ENCODE results near the gene B4GALT3. TPM values are rescaled to one million over a fixed set of nuclear protein-coding genes. Genes with fewer than 3 reads are reported as not detected.

B4GALT3 gene
- total and polyA plus RNA-seq, 2 of the 8 experiments (the other 6 are each of a cell fraction or from before 2014, with no cell fraction given) = 42.3 to 43.0 TPM

GRCh38 chr1:161133220-161133740 is 44.0 kb downstream of the B4GALT3 start:
- Histone ChIP-seq H3K79me1 (ENCODE audit: low read depth, low read length) (peaks cover 9% of the 10 kb centered on the region), H3K18ac (ENCODE audit: extremely low read depth, low read length) (peak overlapping the region; percentile 53), H2BK20ac (ENCODE audit: low read length) (no peak overlapping the region), H3K36me3 (ENCODE audit: control insufficient read depth in 2 of 4, insufficient read depth in 4 of 4, low read length in 3 of 4) (peaks cover 0 to 14% (median 4%) of the 10 kb centered on the region in 4 experiments; a peak in 3 of 8 replicates), H4K91ac (replicated peaks; ENCODE audit: insufficient read length, low read length) (peak overlapping the region; percentile 46), H3K4me2 (ENCODE audit: insufficient read depth in 1 of 2, low read depth in 2 of 2, low read length in 2 of 2) (peak overlapping the region; percentile 78), H2AFZ (ENCODE audit: low read length) (peak overlapping the region; percentile 51; the same call in 1 of the 2 replicates), H3K79me2 (ENCODE audit: control insufficient read depth in 1 of 2, insufficient read depth in 2 of 2, low read length in 2 of 2) (peaks cover 0 to 42% of the 10 kb centered on the region in 2 experiments; a peak in 3 of 4 replicates), H3K56ac (replicated peaks; ENCODE audit: insufficient read length, low read depth, low read length) (peak overlapping the region; percentile 23), H3K9ac (replicated peaks in 1 of 4; ENCODE audit: extremely low read depth in 1 of 4, low read depth in 3 of 4, low read length in 3 of 4) (peak overlapping the region; percentile 75 to 85 (median 80)), H3K4me3 (ENCODE audit: extremely low read depth in 1 of 4, insufficient read depth in 2 of 4, low read depth in 3 of 4, low read length in 4 of 4) (peak overlapping the region; percentile 71 to 97 (median 84)), H3K23me2 (ENCODE audit: low read depth, low read length) (peaks cover 9% of the 10 kb centered on the region), H2BK12ac (ENCODE audit: low read depth, low read length) (peak overlapping the region; percentile 91; the same call in 1 of the 2 replicates), H3K23ac (ENCODE audit: insufficient read length) (no peak overlapping the region), H2AK5ac (ENCODE audit: low read depth, low read length) (no peak overlapping the region), H2BK5ac (ENCODE audit: low read depth, low read length) (peak overlapping the region; percentile 88), H2BK15ac (ENCODE audit: low read length) (no peak overlapping the region), H3K4ac (replicated peaks; ENCODE audit: insufficient read length, low read depth, low read length) (peak overlapping the region; percentile 70), H4K5ac (ENCODE audit: insufficient read length, low read depth, low read length) (peak overlapping the region; percentile 25), H3K27me3 (replicated peaks in 1 of 4; ENCODE audit: control insufficient read depth in 3 of 4, extremely low read depth in 1 of 4, insufficient read depth in 3 of 4, low read length in 3 of 4) (no peaks in the 10 kb centered on the region), H3K14ac (ENCODE audit: insufficient read length) (no peak overlapping the region), H3K4me1 (replicated peaks in 1 of 4; ENCODE audit: control insufficient read depth in 3 of 4, insufficient read depth in 4 of 4, low read length in 3 of 4) (no peaks in the 10 kb centered on the region; a peak in 1 of 7 replicates), H4K8ac (ENCODE audit: extremely low read depth, insufficient read depth, low read length) (0 out of 2 replicates have a peak overlapping the region, but pooled peaks have one; percentile 26), H3K9me3 (ENCODE audit: insufficient read depth in 2 of 2, low read depth in 1 of 2, low read length in 1 of 2) (no peaks in the 10 kb centered on the region), H4K20me1 (replicated peaks in 1 of 2; ENCODE audit: control insufficient read depth in 1 of 2, insufficient read depth in 2 of 2, low read length in 2 of 2) (peaks cover 2 to 4% of the 10 kb centered on the region in 2 experiments), H2BK120ac (replicated peaks; ENCODE audit: low read depth, low read length) (no peak overlapping the region), H3K27ac (ENCODE audit: low read depth, low read length) (peak overlapping the region; percentile 95)
- 2% methylated on average over 11 of the region's 11 CpGs; no CpG with 5 or more reads in 1 of the 2 experiments for WGBS, 2 experiments (ENCODE audit: extremely low coverage in 1 of 2, insufficient coverage in 1 of 2, insufficient read length in 1 of 2, insufficient replicate concordance in 2 of 2, low coverage in 1 of 2, low lambda C conversion rate in 2 of 2, missing lambda C conversion rate in 1 of 2)
- ChIA-PET CTCF (ENCODE audit: partially characterized antibody) (interaction anchor here (1.2 to 2.7 kb wide), 5 partner anchors 19 to 39 kb away, joined by 3 to 10 read pairs (median 4); partner anchors contain the start of genes PPOX and UFC1), POLR2A (ENCODE audit: partially characterized antibody) (interaction anchor here (0.7 to 9.6 kb wide), 21 partner anchors 8 to 179 kb away, joined by 3 to 130 read pairs (median 5); partner anchors contain the start of genes ADAMTS4, B4GALT3, F11R and KLHDC9)
- peak; percentile 13 for FAIRE-seq
- DNase-seq (ENCODE audit: low read depth in 1 of 2, low spot score in 2 of 2) = no peak
- TF ChIP-seq SRF (IDR thresholded peaks at IDR 0.05; ENCODE audit: low read depth, low read length) (no peak), SIN3A (conservative IDR thresholded peaks at IDR 0.05 in 1 of 2, IDR thresholded peaks at IDR 0.05 in 1 of 2; ENCODE audit: low read depth in 1 of 2, low read length in 2 of 2) (0 out of 4 replicates have a peak, but pooled peaks of 1 of the 2 experiments have one; percentile 10), RXRA (IDR thresholded peaks at IDR 0.05; ENCODE audit: insufficient read depth, low read depth, low read length) (no peak), RBBP5 (IDR thresholded peaks at IDR 0.05; ENCODE audit: borderline replicate concordance, low read depth, low read length) (no peak; the same call in 1 of the 2 replicates), CEBPB (IDR thresholded peaks at IDR 0.05; ENCODE audit: low read depth, low read length) (no peak), KDM4A (IDR thresholded peaks at IDR 0.05; ENCODE audit: low read depth, low read length, severe bottlenecking) (peak; percentile 18), TAF7 (optimal IDR thresholded peaks at IDR 0.05; ENCODE audit: borderline replicate concordance, low read depth, low read length) (no peak), TEAD4 (IDR thresholded peaks at IDR 0.05; ENCODE audit: low read depth, low read length) (no peak), EGR1 (IDR thresholded peaks at IDR 0.05; ENCODE audit: borderline replicate concordance, low read depth, low read length) (no peak), SIRT6 (IDR thresholded peaks at IDR 0.05; ENCODE audit: low read length) (no peak)
- TF ChIP-seq, protein P1, sequence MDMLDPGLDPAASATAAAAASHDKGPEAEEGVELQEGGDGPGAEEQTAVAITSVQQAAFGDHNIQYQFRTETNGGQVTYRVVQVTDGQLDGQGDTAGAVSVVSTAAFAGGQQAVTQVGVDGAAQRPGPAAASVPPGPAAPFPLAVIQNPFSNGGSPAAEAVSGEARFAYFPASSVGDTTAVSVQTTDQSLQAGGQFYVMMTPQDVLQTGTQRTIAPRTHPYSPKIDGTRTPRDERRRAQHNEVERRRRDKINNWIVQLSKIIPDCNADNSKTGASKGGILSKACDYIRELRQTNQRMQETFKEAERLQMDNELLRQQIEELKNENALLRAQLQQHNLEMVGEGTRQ (IDR thresholded peaks at IDR 0.05; ENCODE audit: low read length) = no peak

All from H1 (cell line).